Heart left ventricle (tissue), 16 donors: Measurements from ENCODE around the gene LPO. TPM values are rescaled to one million over a fixed set of nuclear protein-coding genes. Genes with fewer than 3 reads are reported as not detected.

Experiments
- ATAC-seq, 4 donors: fragments of 200-7000 bp; cut with Tn5 transposase; one replicate each; pipeline ENCODE4 v1.9.1; 2020 to 2022; ENCODE audit warnings: moderate library complexity in 4 of 4, mild to moderate bottlenecking in 3 of 4, moderate number of reproducible peaks in 1 of 4
- DNase-seq, 5 donors: peaks; one replicate each; pipeline ENCODE4 v3.0.0-alpha.2; 2020
- H3K27ac ChIP-seq, 12 donors: fragments of 200-600 bp; sonication (generic) in 4 of 12; one replicate each; pipeline versions ENCODE4 v1.5.0 to v1.8.0; 2016 to 2022; ENCODE audit warnings: mild to moderate bottlenecking in 2 of 12
- H3K27me3 ChIP-seq, 9 donors: fragments of 200-600 bp; sonication (generic) in 2 of 9; one replicate each; pipeline versions ENCODE4 v1.5.1 to v1.8.0; 2016 to 2022; ENCODE audit warnings: mild to moderate bottlenecking in 3 of 9
- H3K36me3 ChIP-seq, 9 donors: fragments of 200-600 bp; sonication (generic) in 2 of 9; one replicate each; pipeline versions ENCODE4 v1.5.0 to v1.8.0; 2018 to 2022; ENCODE audit warnings: mild to moderate bottlenecking in 2 of 9
- H3K4me1 ChIP-seq, 12 donors: fragments of 200-600 bp; sonication (generic) in 4 of 12; one replicate each; pipeline versions ENCODE4 v1.5.0 to v1.8.0; 2016 to 2022; ENCODE audit warnings: mild to moderate bottlenecking in 3 of 12
- H3K4me3 ChIP-seq, 12 donors: fragments of 200-600 bp; sonication (generic) in 4 of 12; one replicate each; pipeline versions ENCODE4 v1.5.0 to v1.8.0; 2017 to 2022; ENCODE audit warnings: mild to moderate bottlenecking in 9 of 12, moderate library complexity in 4 of 12
- H3K9me3 ChIP-seq, 12 donors: fragments of 200-600 bp; sonication (generic) in 4 of 12; one replicate each; pipeline versions ENCODE4 v1.5.0 to v1.8.0; 2016 to 2022; ENCODE audit warnings: mild to moderate bottlenecking in 1 of 12
- POLR2A ChIP-seq, 2 donors: fragments of 450-650 bp; IDR thresholded peaks; one replicate each; pipeline ENCODE4 v1.6.1; 2017; ENCODE audit warnings: antibody characterized with exemption in 2 of 2, mild to moderate bottlenecking in 2 of 2, moderate library complexity in 2 of 2
- WGBS, 4 donors: extraction: QIAGEN DNeasy Blood & Tissue Kit in 2 of 4; methylation state at CpG; one replicate each; pipeline versions ENCODE4 v1.1.5 to v1.1.7; 2013 to 2018; 5-methylcytosine and 5-hydroxymethylcytosine counted together
- intact Hi-C, 10 donors: fragments of 100-400 bp; cut with DNase I; formaldehyde crosslinking; loops; one replicate each; pipeline versions ENCODE4 v1.11.1 to v1.14.2; 2022
- polyA plus RNA-seq, 2 donors: library from polyadenylated mRNA; stranded (reverse); fragments of 200-250 nt; gene quantifications; one replicate each; pipeline ENCODE4 v1.2.3, GENCODE V29; 2013
- total RNA-seq, 9 donors: library from RNA; depleted of rRNA in 2 of 9; stranded (reverse); fragments of >200 nt in 2 of 9; fragmentation: NEBNext Ultra II Directional in 3 of 9; extraction: Animal tissue kit (Norgen Biotek cat#: 25700) in 3 of 9; gene quantifications; one replicate each; pipeline versions ENCODE4 v1.1.0 to v1.2.4, GENCODE V29; 2016 to 2023
- TF ChIP-seq, protein P1 (sequence below), 12 donors: fragments of 200-600 bp; sonication (generic) in 4 of 12; IDR thresholded peaks; one replicate each; pipeline versions ENCODE4 v1.5.0 to v1.8.0; 2018 to 2022; ENCODE audit warnings: antibody characterized with exemption in 12 of 12, mild to moderate bottlenecking in 5 of 12
- donor health status: ischemic (EF 13 %, LVEDD 7.1; RV severe dilation, severe dysfunction).
- donor health status: healthy with polysubstance abuse.
- donor health status: DM: no; HTN: yes; CAD: no.
- donor health status: DM: no; HTN: no; CAD: no.
- donor health status: ischemic (EF 25% LVEDD 6.9; RV normal size, moderate dysfunction).
- donor health status: ischemic (EF 25% LVEDD 5.7; RV mildly dilated, moderate dysfunction).
- donor health status: healthy.
- donor health status: DM: yes; HTN: yes; CAD: no.
- donor health status: ischemic (EF 35%, LVEDD 5.7; RV mildly dilated, moderate dysfunction).
- donor health status: nonischemic (EF 11% LVEDD 7.7; RV severe dilation, severe dysfunction).
- donor health status: DM: yes; HTN: yes; CAD: no.
- donor health status: PGD.
- donor health status: ischemic (EF 29% LVEDD 5.4; RV normal size, mild dysfunction).
- donor health status: nonischemic (EF 23%, LVEDD 6.1; RV moderate dilation, normal function).

Gene LPO
- total and polyA plus RNA-seq, 11 donors, result not detected

DNA sequence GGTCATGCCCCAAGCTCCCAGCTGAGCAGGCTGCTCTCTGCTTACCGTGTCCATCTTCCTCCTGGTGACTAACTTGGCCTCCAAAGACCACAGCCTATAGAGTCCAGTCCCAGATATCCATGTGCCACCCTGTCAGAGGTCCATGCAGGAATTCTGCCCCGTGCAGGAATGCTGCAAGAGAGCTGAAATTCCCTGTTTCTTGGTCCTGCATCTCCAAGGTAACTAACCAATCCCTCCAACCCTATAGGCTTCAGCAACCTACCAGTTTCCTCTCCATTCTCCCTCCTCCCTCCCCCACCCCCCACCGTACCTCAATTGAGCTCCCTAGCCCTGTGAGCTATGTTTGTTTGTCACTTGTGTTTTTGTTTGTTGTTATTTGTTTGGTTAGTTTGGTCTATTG lies 9.7 kb upstream of the LPO start:
- Histone ChIP-seq H3K27ac (no peak overlapping the region), H3K4me1 (peaks cover 0 to 18% (median 0%) of the 10 kb centered on the region in 12 donors), H3K27me3 (peaks cover 0 to 30% (median 0%) of the 10 kb centered on the region in 9 donors), H3K36me3 (no peaks in the 10 kb centered on the region), H3K4me3 (no peak overlapping the region), H3K9me3 (no peaks in the 10 kb centered on the region)
- TF ChIP-seq, protein P1, sequence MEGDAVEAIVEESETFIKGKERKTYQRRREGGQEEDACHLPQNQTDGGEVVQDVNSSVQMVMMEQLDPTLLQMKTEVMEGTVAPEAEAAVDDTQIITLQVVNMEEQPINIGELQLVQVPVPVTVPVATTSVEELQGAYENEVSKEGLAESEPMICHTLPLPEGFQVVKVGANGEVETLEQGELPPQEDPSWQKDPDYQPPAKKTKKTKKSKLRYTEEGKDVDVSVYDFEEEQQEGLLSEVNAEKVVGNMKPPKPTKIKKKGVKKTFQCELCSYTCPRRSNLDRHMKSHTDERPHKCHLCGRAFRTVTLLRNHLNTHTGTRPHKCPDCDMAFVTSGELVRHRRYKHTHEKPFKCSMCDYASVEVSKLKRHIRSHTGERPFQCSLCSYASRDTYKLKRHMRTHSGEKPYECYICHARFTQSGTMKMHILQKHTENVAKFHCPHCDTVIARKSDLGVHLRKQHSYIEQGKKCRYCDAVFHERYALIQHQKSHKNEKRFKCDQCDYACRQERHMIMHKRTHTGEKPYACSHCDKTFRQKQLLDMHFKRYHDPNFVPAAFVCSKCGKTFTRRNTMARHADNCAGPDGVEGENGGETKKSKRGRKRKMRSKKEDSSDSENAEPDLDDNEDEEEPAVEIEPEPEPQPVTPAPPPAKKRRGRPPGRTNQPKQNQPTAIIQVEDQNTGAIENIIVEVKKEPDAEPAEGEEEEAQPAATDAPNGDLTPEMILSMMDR (IDR thresholded peaks at IDR 0.05), result no peak
- no peak for TF ChIP-seq POLR2A (IDR thresholded peaks at IDR 0.05)
- intact Hi-C loops, result no loop called here
- 33 to 54% (median 42%) methylated on average over 3 of the region's 3 CpGs for WGBS, 4 donors
- no peak for DNase-seq
- no peak for ATAC-seq

- no peak for ATAC-seq
- peaks cover 0 to 18% (median 0%) of the 10 kb centered on the region in 12 donors for H3K4me1 ChIP-seq
- no peak for TF ChIP-seq POLR2A (IDR thresholded peaks at IDR 0.05)
- TF ChIP-seq, protein P1 (IDR thresholded peaks at IDR 0.05), result no peak
- H3K4me3 ChIP-seq, result no peak overlapping the region
- intact Hi-C loops, result no loop called here
- peaks cover 0 to 32% (median 0%) of the 10 kb centered on the region in 9 donors for H3K27me3 ChIP-seq
- H3K9me3 ChIP-seq, result no peaks in the 10 kb centered on the region
- no peaks in the 10 kb centered on the region for H3K36me3 ChIP-seq
- H3K27ac ChIP-seq, result no peak overlapping the region
- no peak for DNase-seq
- 43 to 63% (median 52%) methylated on average over 1 of the region's 1 CpG for WGBS, 4 donors
These were observed 9.0 kb upstream of the LPO start for GRCh38 chr17:58229384-58229783.

GRCh38 chr17:58229881-58230280 lies 8.5 kb upstream of the LPO start:
- Histone ChIP-seq H3K4me1 (peaks cover 0 to 18% (median 0%) of the 10 kb centered on the region in 12 donors), H3K27ac (no peak overlapping the region), H3K27me3 (peaks cover 0 to 32% (median 0%) of the 10 kb centered on the region in 9 donors), H3K9me3 (no peaks in the 10 kb centered on the region), H3K36me3 (no peaks in the 10 kb centered on the region), H3K4me3 (no peak overlapping the region)
- no peak for DNase-seq
- intact Hi-C loops, result no loop called here
- TF ChIP-seq POLR2A (IDR thresholded peaks at IDR 0.05), result no peak
- TF ChIP-seq, protein P1 (IDR thresholded peaks at IDR 0.05), result no peak
- no peak for ATAC-seq
- WGBS, 4 donors, result 91 to 94% (median 91%) methylated on average over 4 of the region's 4 CpGs

GRCh38 chr17:58231641-58232040 lies 6.7 kb upstream of the LPO start:
- H3K9me3 ChIP-seq, result no peaks in the 10 kb centered on the region
- H3K27ac ChIP-seq, result no peak overlapping the region
- WGBS, 4 donors, result 49 to 63% (median 60%) methylated on average over 2 of the region's 2 CpGs
- intact Hi-C loops, result no loop called here
- TF ChIP-seq, protein P1 (IDR thresholded peaks at IDR 0.05), result no peak
- TF ChIP-seq POLR2A (IDR thresholded peaks at IDR 0.05), result no peak
- peaks cover 0 to 18% (median 0%) of the 10 kb centered on the region in 12 donors for H3K4me1 ChIP-seq
- ATAC-seq (no peak), DNase-seq (no peak)
- peaks cover 0 to 40% (median 4%) of the 10 kb centered on the region in 9 donors for H3K27me3 ChIP-seq
- H3K36me3 ChIP-seq, result no peaks in the 10 kb centered on the region
- no peak overlapping the region for H3K4me3 ChIP-seq
